ENCODE results near the gene MITD1. TPM values are rescaled to one million over a fixed set of nuclear protein-coding genes. Genes with fewer than 3 reads are reported as not detected.

The MITD1 gene
- total RNA-seq, 2 donors from 2014 or later: 39.2 to 47.3 TPM

- Mint-ChIP-seq H3K36me3 (ENCODE audit: low read depth) (peaks cover 18% of the 10 kb centered on the region), H3K9me3 (no peaks in the 10 kb centered on the region), H3K27me3 (ENCODE audit: insufficient read depth) (no peaks in the 10 kb centered on the region), H3K4me3 (peak within 1 kb of the TSS; percentile 77), H3K4me1 (peaks cover 13% of the 10 kb centered on the region), H3K27ac (peak within 1 kb of the TSS; percentile 82)
- Histone ChIP-seq H3K27me3 (ENCODE audit: control insufficient read depth, insufficient read depth, low read length, poor library complexity, severe bottlenecking) (no peaks in the 10 kb centered on the region), H3K36me3 (ENCODE audit: control insufficient read depth, insufficient read depth, low read length) (peaks cover 10% of the 10 kb centered on the region), H3K4me3 (ENCODE audit: low read length) (peak within 1 kb of the TSS; percentile 98), H3K9ac (ENCODE audit: extremely low read depth, low read length, poor library complexity, severe bottlenecking) (peak within 1 kb of the TSS; percentile 80), H3K4me1 (ENCODE audit: control insufficient read depth, insufficient read depth, low read length) (peaks cover 7% of the 10 kb centered on the region), H3K9me3 (ENCODE audit: control insufficient read depth, low read length) (no peaks in the 10 kb centered on the region), H3K27ac (ENCODE audit: low read depth, low read length) (peak within 1 kb of the TSS; percentile 52)
- peak; percentile 42 for TF ChIP-seq CTCF (conservative IDR thresholded peaks at IDR 0.05)
- whole genome bisulfite sequencing, 2 experiments (ENCODE audit: insufficient coverage in 1 of 2, insufficient read length in 1 of 2): 0 to 1% methylated on average over 42 to 70 of the region's 70 CpGs
- DNase-seq: peak; percentile 92
These were observed 26.0 kb downstream of the MITD1 start, which contains the start of the genes LIPT1 and TSGA10 for GRCh38 chr2:99154643-99155536. Gene LIPT1 (plus strand): TSS chr2:99154967. CDS start chr2:99161958, 6,991 bp downstream. Gene TSGA10 (minus strand): TSS chr2:99154942. CDS start chr2:99109439, 45,503 bp downstream.

- Histone ChIP-seq H3K27me3 (ENCODE audit: control insufficient read depth, insufficient read depth, low read length, poor library complexity, severe bottlenecking) (no peaks in the 10 kb centered on the region), H3K9ac (ENCODE audit: extremely low read depth, low read length, poor library complexity, severe bottlenecking) (peak overlapping the region; percentile 80), H3K4me1 (ENCODE audit: control insufficient read depth, insufficient read depth, low read length) (peaks cover 7% of the 10 kb centered on the region), H3K36me3 (ENCODE audit: control insufficient read depth, insufficient read depth, low read length) (peaks cover 4% of the 10 kb centered on the region), H3K4me3 (ENCODE audit: low read length) (peak overlapping the region; percentile 98), H3K27ac (ENCODE audit: low read depth, low read length) (no peak overlapping the region), H3K9me3 (ENCODE audit: control insufficient read depth, low read length) (no peaks in the 10 kb centered on the region)
- no peak for TF ChIP-seq CTCF (conservative IDR thresholded peaks at IDR 0.05)
- DNase-seq: peak; percentile 47
- 55 to 75% methylated on average over 8 to 12 of the region's 12 CpGs for WGBS, 2 experiments (ENCODE audit: insufficient coverage in 1 of 2, insufficient read length in 1 of 2)
- Mint-ChIP-seq H3K27ac (peak overlapping the region; percentile 82), H3K4me3 (peak overlapping the region; percentile 77), H3K4me1 (peaks cover 13% of the 10 kb centered on the region), H3K36me3 (ENCODE audit: low read depth) (peaks cover 13% of the 10 kb centered on the region), H3K27me3 (ENCODE audit: insufficient read depth) (no peaks in the 10 kb centered on the region), H3K9me3 (no peaks in the 10 kb centered on the region)
These were observed 26.8 kb downstream of the MITD1 start for GRCh38 chr2:99153921-99154604.

GRCh38 chr2:99152199-99152895, 28.5 kb downstream of the MITD1 start:
- TF ChIP-seq CTCF (conservative IDR thresholded peaks at IDR 0.05): no peak
- H3K4me3 ChIP-seq (ENCODE audit: low read length): no peak overlapping the region
- peaks cover 10% of the 10 kb centered on the region for H3K36me3 Mint-ChIP-seq (ENCODE audit: low read depth)
- H3K27ac ChIP-seq (ENCODE audit: low read depth, low read length): no peak overlapping the region
- no peak overlapping the region for H3K4me3 Mint-ChIP-seq
- no peak overlapping the region for H3K27ac Mint-ChIP-seq
- no peak for DNase-seq
- no peaks in the 10 kb centered on the region for H3K9me3 ChIP-seq (ENCODE audit: control insufficient read depth, low read length)
- H3K9me3 Mint-ChIP-seq: no peaks in the 10 kb centered on the region
- H3K27me3 ChIP-seq (ENCODE audit: control insufficient read depth, insufficient read depth, low read length, poor library complexity, severe bottlenecking): no peaks in the 10 kb centered on the region
- WGBS, 2 experiments (ENCODE audit: insufficient coverage in 1 of 2, insufficient read length in 1 of 2): 95 to 96% methylated on average over 7 of the region's 7 CpGs
- peaks cover 11% of the 10 kb centered on the region for H3K4me1 Mint-ChIP-seq
- no peaks in the 10 kb centered on the region for H3K27me3 Mint-ChIP-seq (ENCODE audit: insufficient read depth)
- peaks cover 4% of the 10 kb centered on the region for H3K36me3 ChIP-seq (ENCODE audit: control insufficient read depth, insufficient read depth, low read length)
- no peak overlapping the region for H3K9ac ChIP-seq (ENCODE audit: extremely low read depth, low read length, poor library complexity, severe bottlenecking)
- peaks cover 7% of the 10 kb centered on the region for H3K4me1 ChIP-seq (ENCODE audit: control insufficient read depth, insufficient read depth, low read length)
